Trophoblast cell (in vitro differentiated cells and primary cell): Measurements from ENCODE around the gene MDM2.
"Not testable (repeated sequence)": the region's sequence is repeated elsewhere in the genome, so short reads cannot be mapped to it uniquely, and the experiment has no call there.

Experiments
- DNase-seq, 2 donors: peaks; one replicate each; pipeline ENCODE4 v3.0.0-alpha.2; 2016
- H2AFZ ChIP-seq: 2 replicates; pipeline ENCODE4 v1.6.1; 2013; ENCODE audit warnings: low read length, moderate library complexity, mild to moderate bottlenecking; ENCODE audit not compliant: insufficient read depth, poor library complexity
- H2AK5ac ChIP-seq: 2 replicates; pipeline ENCODE4 v1.6.1; 2013; ENCODE audit warnings: mild to moderate bottlenecking, low read length
- H2BK120ac ChIP-seq: 2 replicates; pipeline ENCODE4 v1.6.1; 2013; ENCODE audit warnings: low read length, mild to moderate bottlenecking, moderate library complexity; ENCODE audit not compliant: insufficient read depth, poor library complexity
- H2BK12ac ChIP-seq: 2 replicates; pipeline ENCODE4 v1.6.1; 2013; ENCODE audit warnings: mild to moderate bottlenecking, low read length, moderate library complexity
- H2BK5ac ChIP-seq: 2 replicates; pipeline ENCODE4 v1.6.1; 2013; ENCODE audit warnings: low read length, low read depth, moderate library complexity, mild to moderate bottlenecking; ENCODE audit not compliant: poor library complexity
- H3K14ac ChIP-seq: 2 replicates; pipeline ENCODE4 v1.6.1; 2013; ENCODE audit warnings: mild to moderate bottlenecking, low read length
- H3K18ac ChIP-seq: 2 replicates; pipeline ENCODE4 v1.6.1; 2013; ENCODE audit warnings: mild to moderate bottlenecking, low read length
- H3K23ac ChIP-seq: 2 replicates; pipeline ENCODE4 v1.6.1; 2013; ENCODE audit warnings: low read length
- H3K27ac ChIP-seq: 2 replicates; pipeline ENCODE4 v1.5.1; 2013; ENCODE audit warnings: low read depth, mild to moderate bottlenecking, inconsistent platforms, low read length, moderate library complexity
- H3K27me3 ChIP-seq: 2 replicates; pipeline ENCODE4 v1.6.1; 2013; ENCODE audit warnings: inconsistent platforms, mild to moderate bottlenecking, low read length, moderate library complexity; ENCODE audit not compliant: insufficient read depth
- H3K36me3 ChIP-seq, 2 experiments: 1 replicate in 1 of 2; 2 replicates in 1 of 2; pipeline ENCODE4 v1.6.1; 2013; ENCODE audit warnings: low read length in 2 of 2, mild to moderate bottlenecking in 2 of 2, moderate library complexity in 1 of 2; ENCODE audit not compliant: insufficient read depth in 2 of 2, control insufficient read depth in 1 of 2
- H3K4ac ChIP-seq: 2 replicates; pipeline ENCODE4 v1.6.1; 2013; ENCODE audit warnings: low read depth, mild to moderate bottlenecking, low read length, moderate library complexity
- H3K4me1 ChIP-seq, 2 experiments: 1 replicate in 1 of 2; 2 replicates in 1 of 2; pipeline ENCODE4 v1.6.1; 2013; ENCODE audit warnings: low read length in 2 of 2, mild to moderate bottlenecking in 2 of 2, moderate library complexity in 1 of 2; ENCODE audit not compliant: insufficient read depth in 2 of 2, control insufficient read depth in 1 of 2
- H3K4me2 ChIP-seq: 2 replicates; pipeline ENCODE4 v1.6.1; 2013; ENCODE audit warnings: inconsistent platforms, mild to moderate bottlenecking, low read length, moderate library complexity
- H3K4me3 ChIP-seq: 2 replicates; pipeline ENCODE4 v1.5.1; 2013; ENCODE audit warnings: mild to moderate bottlenecking, low read depth, low read length, inconsistent platforms
- H3K79me1 ChIP-seq: one replicate; pipeline ENCODE4 v1.6.1; 2013; ENCODE audit warnings: low read length
- H3K79me2 ChIP-seq: 2 replicates; pipeline ENCODE4 v1.6.1; 2013; ENCODE audit warnings: low read length, mild to moderate bottlenecking; ENCODE audit not compliant: control insufficient read depth, insufficient read depth, poor library complexity
- H3K9ac ChIP-seq: 2 replicates; pipeline ENCODE4 v1.6.1; 2013; ENCODE audit warnings: mild to moderate bottlenecking, low read length
- H3K9me3 ChIP-seq: 2 replicates; pipeline ENCODE4 v1.6.1; 2013; ENCODE audit warnings: low read depth, mild to moderate bottlenecking, control low read depth, inconsistent platforms, low read length; ENCODE audit not compliant: insufficient read depth
- H4K12ac ChIP-seq: 2 replicates; pipeline ENCODE4 v1.6.1; 2013; ENCODE audit warnings: low read depth, mild to moderate bottlenecking, low read length, moderate library complexity
- H4K8ac ChIP-seq: 2 replicates; pipeline ENCODE4 v1.6.1; 2013; ENCODE audit warnings: low read depth, mild to moderate bottlenecking, low read length, moderate library complexity
- H4K91ac ChIP-seq: one replicate; pipeline ENCODE4 v1.6.1; 2013; ENCODE audit warnings: low read depth, mild to moderate bottlenecking, low read length, moderate library complexity
- WGBS: extraction: QIAGEN DNeasy Blood & Tissue Kit; methylation state at CpG from one replicate; pipeline ENCODE4 v1.1.7; 2013; ENCODE audit warnings: missing lambda C conversion rate; ENCODE audit not compliant: insufficient read length, insufficient coverage; ENCODE audit errors: extremely low coverage; 5-methylcytosine and 5-hydroxymethylcytosine counted together

MDM2 gene

DNA sequence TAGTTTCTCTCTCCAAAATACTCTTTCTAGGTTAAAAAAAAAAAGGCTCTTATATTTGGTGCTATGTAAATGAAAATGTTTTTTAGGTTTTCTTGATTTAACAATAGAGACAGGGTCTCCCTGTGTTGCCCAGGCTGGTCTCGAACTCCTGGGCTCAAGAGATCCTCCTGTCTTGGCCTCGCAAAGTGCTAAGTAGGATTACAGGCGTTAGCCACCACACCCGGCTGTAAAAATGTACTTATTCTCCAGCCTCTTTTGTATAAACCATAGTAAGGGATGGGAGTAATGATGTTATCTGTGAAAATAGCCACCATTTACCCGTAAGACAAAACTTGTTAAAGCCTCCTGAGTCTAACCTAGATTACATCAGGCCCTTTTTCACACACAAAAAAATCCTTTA is 33.2 kb downstream of the MDM2 start:
- not testable (repeated sequence) for H2BK120ac ChIP-seq, H3K23ac ChIP-seq, H3K27me3 ChIP-seq, H3K18ac ChIP-seq, H3K79me2 ChIP-seq, H2BK12ac ChIP-seq, H3K9me3 ChIP-seq, H3K4me1 ChIP-seq, H3K27ac ChIP-seq, H3K14ac ChIP-seq, H4K8ac ChIP-seq, H4K12ac ChIP-seq, H2BK5ac ChIP-seq, H3K9ac ChIP-seq, H2AFZ ChIP-seq, H3K4me3 ChIP-seq, H2AK5ac ChIP-seq, H3K79me1 ChIP-seq, H3K4me2 ChIP-seq, H4K91ac ChIP-seq, H3K4ac ChIP-seq, DNase-seq
- peaks cover 23 to 37% of the 10 kb centered on the region in 2 experiments for H3K36me3 ChIP-seq
- no CpG with 5 or more reads among the region's 5 CpGs for WGBS

- H2BK120ac ChIP-seq = no peak overlapping the region
- no peak overlapping the region for H2AK5ac ChIP-seq
- no peaks in the 10 kb centered on the region for H3K9me3 ChIP-seq
- H4K91ac ChIP-seq = no peak overlapping the region
- no peaks in the 10 kb centered on the region for H3K79me2 ChIP-seq
- H3K4ac ChIP-seq = no peak overlapping the region
- no peak overlapping the region for H3K9ac ChIP-seq
- no peak overlapping the region for H2AFZ ChIP-seq
- H3K79me1 ChIP-seq = no peaks in the 10 kb centered on the region
- H3K36me3 ChIP-seq = peaks cover 23 to 37% of the 10 kb centered on the region in 2 experiments
- no peak overlapping the region for H4K12ac ChIP-seq
- no peak overlapping the region for H4K8ac ChIP-seq
- no peak for DNase-seq
- H2BK12ac ChIP-seq = no peak overlapping the region
- H3K18ac ChIP-seq = no peak overlapping the region
- no peak overlapping the region for H3K23ac ChIP-seq
- no peaks in the 10 kb centered on the region for H3K27me3 ChIP-seq
- H3K27ac ChIP-seq = no peak overlapping the region
- no peak overlapping the region for H2BK5ac ChIP-seq
- WGBS = no CpG with 5 or more reads among the region's 2 CpGs
- H3K14ac ChIP-seq = no peak overlapping the region
- H3K4me3 ChIP-seq = no peak overlapping the region
- no peak overlapping the region for H3K4me2 ChIP-seq
- no peaks in the 10 kb centered on the region for H3K4me1 ChIP-seq
Observed at GRCh38 chr12:68841717-68842116, 33.7 kb downstream of the MDM2 start.

DNA sequence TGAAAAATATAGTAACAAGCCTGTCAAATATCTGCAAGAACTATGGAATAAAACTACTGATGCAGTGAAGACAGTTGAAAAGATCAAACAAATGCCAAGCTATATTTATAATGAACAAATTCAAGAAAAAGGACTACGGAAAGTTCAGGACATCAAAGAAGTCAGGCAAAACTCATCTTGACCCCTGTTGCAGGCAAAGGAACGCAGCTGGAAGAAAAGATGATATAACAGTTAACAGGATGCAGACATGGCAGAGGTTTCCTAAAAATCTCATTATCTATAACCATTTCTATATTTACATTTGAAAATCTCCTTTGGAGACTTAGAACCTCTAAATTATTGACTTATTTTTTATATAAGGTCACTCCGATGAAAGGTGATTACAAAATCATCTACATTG is 34.1 kb downstream of the MDM2 start:
- Histone ChIP-seq H3K4me1 (no peaks in the 10 kb centered on the region), H2BK12ac (no peak overlapping the region), H3K4me2 (no peak overlapping the region), H3K18ac (no peak overlapping the region), H2AK5ac (no peak overlapping the region), H3K4ac (no peak overlapping the region), H2AFZ (no peak overlapping the region), H3K79me2 (no peaks in the 10 kb centered on the region), H2BK5ac (no peak overlapping the region), H3K23ac (no peak overlapping the region), H4K91ac (no peak overlapping the region), H4K8ac (no peak overlapping the region), H4K12ac (no peak overlapping the region), H3K27me3 (no peaks in the 10 kb centered on the region), H3K4me3 (no peak overlapping the region), H3K9me3 (no peaks in the 10 kb centered on the region), H3K9ac (no peak overlapping the region), H2BK120ac (no peak overlapping the region), H3K14ac (no peak overlapping the region), H3K36me3 (peaks cover 20 to 34% of the 10 kb centered on the region in 2 experiments), H3K27ac (no peak overlapping the region), H3K79me1 (no peaks in the 10 kb centered on the region)
- no CpG with 5 or more reads among the region's 3 CpGs for WGBS
- no peak for DNase-seq

- DNase-seq = peak in 1 of 2 donors; percentile 39
- Histone ChIP-seq H3K9ac (no peak overlapping the region), H3K79me1 (no peaks in the 10 kb centered on the region), H3K18ac (no peak overlapping the region), H3K9me3 (no peaks in the 10 kb centered on the region), H2AK5ac (no peak overlapping the region), H3K36me3 (peaks cover 16 to 30% of the 10 kb centered on the region in 2 experiments), H3K4me3 (no peak overlapping the region), H4K8ac (no peak overlapping the region), H4K91ac (no peak overlapping the region), H2AFZ (no peak overlapping the region), H4K12ac (no peak overlapping the region), H3K14ac (no peak overlapping the region), H3K27ac (no peak overlapping the region), H3K79me2 (no peaks in the 10 kb centered on the region), H3K27me3 (no peaks in the 10 kb centered on the region), H3K4me2 (no peak overlapping the region), H3K4ac (no peak overlapping the region), H2BK5ac (no peak overlapping the region), H2BK12ac (no peak overlapping the region), H3K23ac (no peak overlapping the region), H3K4me1 (no peaks in the 10 kb centered on the region), H2BK120ac (no peak overlapping the region)
- WGBS = no CpG with 5 or more reads among the region's 2 CpGs
Observed at GRCh38 chr12:68842784-68843567, 35.0 kb downstream of the MDM2 start.
